ENCODE measurements around the gene PSKH1.

PSKH1 gene

DNA sequence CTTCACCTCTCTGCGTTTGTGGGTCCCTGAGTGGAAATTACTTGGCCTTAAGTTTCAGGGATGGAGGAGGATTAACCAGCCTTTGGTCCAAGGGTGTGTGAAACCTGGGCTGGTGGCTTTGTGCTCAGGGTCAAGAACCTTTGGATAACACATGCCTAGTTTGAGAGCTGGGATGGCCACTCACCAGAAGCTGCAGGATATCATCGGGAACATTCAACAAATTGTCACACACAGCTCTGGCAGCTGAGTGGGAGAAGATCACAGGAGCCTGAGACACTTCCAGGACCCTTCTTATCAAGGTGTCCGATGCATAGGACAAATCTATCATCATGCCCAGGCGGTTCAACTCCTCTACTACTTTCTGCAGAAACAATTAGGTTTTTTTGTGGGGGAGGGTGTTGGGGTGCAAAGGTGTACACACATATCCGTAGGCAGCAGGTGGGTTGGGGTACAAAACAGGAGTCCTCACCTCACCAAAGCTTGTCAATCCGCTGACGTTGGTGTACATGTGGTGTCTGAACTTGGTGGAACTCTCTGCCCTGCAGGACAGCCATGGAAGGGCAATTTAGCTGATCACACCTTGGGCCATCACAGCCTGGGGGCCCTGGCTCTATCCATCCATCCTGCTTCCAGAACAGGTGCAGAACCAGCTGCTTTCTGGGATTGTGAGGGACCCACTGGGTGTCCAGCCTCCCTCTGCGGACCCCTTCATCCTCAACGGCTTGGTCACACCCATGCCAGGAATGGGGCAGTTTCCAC, 84.6 kb downstream of the PSKH1 start:
- no peaks in the 10 kb centered on the region for H3K79me2 ChIP-seq
- no peak overlapping the region for H2AFZ ChIP-seq
- no peak overlapping the region for H3K4me2 ChIP-seq (ENCODE audit: low read length)
- H3K4me3 ChIP-seq (ENCODE audit: low read depth, low read length): no peak overlapping the region
- H3K36me3 ChIP-seq (ENCODE audit: control insufficient read depth, insufficient read depth, low read length): no peaks in the 10 kb centered on the region
- H3K27me3 ChIP-seq (ENCODE audit: control insufficient read depth, insufficient read depth, low read length): no peaks in the 10 kb centered on the region
- TF ChIP-seq, protein P1, sequence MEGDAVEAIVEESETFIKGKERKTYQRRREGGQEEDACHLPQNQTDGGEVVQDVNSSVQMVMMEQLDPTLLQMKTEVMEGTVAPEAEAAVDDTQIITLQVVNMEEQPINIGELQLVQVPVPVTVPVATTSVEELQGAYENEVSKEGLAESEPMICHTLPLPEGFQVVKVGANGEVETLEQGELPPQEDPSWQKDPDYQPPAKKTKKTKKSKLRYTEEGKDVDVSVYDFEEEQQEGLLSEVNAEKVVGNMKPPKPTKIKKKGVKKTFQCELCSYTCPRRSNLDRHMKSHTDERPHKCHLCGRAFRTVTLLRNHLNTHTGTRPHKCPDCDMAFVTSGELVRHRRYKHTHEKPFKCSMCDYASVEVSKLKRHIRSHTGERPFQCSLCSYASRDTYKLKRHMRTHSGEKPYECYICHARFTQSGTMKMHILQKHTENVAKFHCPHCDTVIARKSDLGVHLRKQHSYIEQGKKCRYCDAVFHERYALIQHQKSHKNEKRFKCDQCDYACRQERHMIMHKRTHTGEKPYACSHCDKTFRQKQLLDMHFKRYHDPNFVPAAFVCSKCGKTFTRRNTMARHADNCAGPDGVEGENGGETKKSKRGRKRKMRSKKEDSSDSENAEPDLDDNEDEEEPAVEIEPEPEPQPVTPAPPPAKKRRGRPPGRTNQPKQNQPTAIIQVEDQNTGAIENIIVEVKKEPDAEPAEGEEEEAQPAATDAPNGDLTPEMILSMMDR (IDR thresholded peaks at IDR 0.05): no peak
- H3K27ac ChIP-seq: no peak overlapping the region
- H3K4me1 ChIP-seq: no peaks in the 10 kb centered on the region
- no peaks in the 10 kb centered on the region for H3K9me3 ChIP-seq (ENCODE audit: control insufficient read depth, low read length)
- no peak overlapping the region for H3K9ac ChIP-seq
